H1 (cell line): Measurements from ENCODE around the gene MEGF9. TPM values are rescaled to one million over a fixed set of nuclear protein-coding genes. Genes with fewer than 3 reads are reported as not detected.

ENCODE experiments used
- CHD7 ChIP-seq: fragments of 300-600 bp; sonication (generic); IDR thresholded peaks from 2 replicates; pipeline ENCODE4 v1.7.1; 2012; ENCODE audit warnings: low read length, moderate library complexity, mild to moderate bottlenecking, inconsistent platforms; ENCODE audit not compliant: insufficient replicate concordance
- polyA plus RNA-seq, 7 experiments: library from polyadenylated mRNA; depleted of rRNA in 3 of 7; stranded (reverse) in 5 of 7; unstranded in 2 of 7; fragments of >200 nt in 5 of 7; fragments of 200-250 nt in 2 of 7; gene quantifications; 1 replicate in 5 of 7; 2 replicates in 1 of 7; 4 replicates in 1 of 7; pipeline versions ENCODE4 v1.2.1 to v1.2.3, GENCODE V29; 2011 to 2013; ENCODE audit warnings: missing spikeins in 2 of 7, mixed read lengths in 2 of 7
- total RNA-seq: library from RNA; stranded (reverse); fragmentation: NEBNext Ultra II Directional; extraction: Animal tissue kit (Norgen Biotek cat#: 25700); gene quantifications from 2 replicates; pipeline ENCODE4 v1.2.1, GENCODE V29; 2021

Gene MEGF9
- total and polyA plus RNA-seq, 2 of the 8 experiments (the other 6 are each of a cell fraction or from before 2014, with no cell fraction given), result 0.45 to 1.8 TPM

GRCh38 chr9:120733190-120733589, 18.9 kb upstream of the MEGF9 start (continued):
- TF ChIP-seq CHD7, result no peak
